OCI-LY1 (cell line): ENCODE results near the gene ZFYVE28.
A peak's percentile ranks its signal among the peaks of the same experiment; 100 is the strongest.

Source experiments
- H2AFZ ChIP-seq: fragments of 200-600 bp; sonication (generic), shearing (Covaris generic); 2 replicates; pipeline ENCODE4 v1.6.0; 2014; ENCODE audit warnings: antibody characterized with exemption, mild to moderate bottlenecking, low read length
- H3F3A ChIP-seq: fragments of 200-600 bp; sonication (generic), shearing (Covaris generic); 2 replicates; pipeline ENCODE4 v1.6.0; 2014; ENCODE audit warnings: mild to moderate bottlenecking, antibody characterized with exemption, low read length, moderate library complexity; ENCODE audit not compliant: insufficient read depth
- H3K27ac ChIP-seq: fragments of 200-600 bp; sonication (generic); 2 replicates; pipeline ENCODE4 v1.5.1; 2014; ENCODE audit warnings: low read length, mixed run types, mild to moderate bottlenecking, low read depth; ENCODE audit not compliant: poor library complexity, severe bottlenecking
- H3K27me3 ChIP-seq: fragments of 200-600 bp; sonication (generic); 2 replicates; pipeline ENCODE4 v1.6.0; 2014; ENCODE audit warnings: antibody characterized with exemption, mild to moderate bottlenecking, low read length, moderate library complexity; ENCODE audit not compliant: insufficient read depth
- H3K36me3 ChIP-seq: fragments of 200-600 bp; sonication (generic); 2 replicates; pipeline ENCODE4 v1.6.1; 2014; ENCODE audit warnings: mild to moderate bottlenecking, antibody characterized with exemption, low read length, moderate library complexity, mixed read lengths; ENCODE audit not compliant: insufficient read depth
- H3K4me1 ChIP-seq: fragments of 200-600 bp; sonication (generic); 2 replicates; pipeline ENCODE4 v1.5.1; 2014; ENCODE audit warnings: mild to moderate bottlenecking, low read length, moderate library complexity; ENCODE audit not compliant: insufficient read depth, severe bottlenecking
- H3K4me2 ChIP-seq: fragments of 200-600 bp; sonication (generic), shearing (Covaris generic); 2 replicates; pipeline ENCODE4 v1.6.1; 2014; ENCODE audit warnings: low read length
- H3K4me3 ChIP-seq: fragments of 200-600 bp; sonication (generic); 2 replicates; pipeline ENCODE4 v1.5.1; 2014; ENCODE audit warnings: low read length, low read depth, mild to moderate bottlenecking, mixed read lengths; ENCODE audit not compliant: poor library complexity, severe bottlenecking
- H3K79me2 ChIP-seq: fragments of 200-600 bp; shearing (Covaris generic); 2 replicates; pipeline ENCODE4 v1.6.1; 2016; ENCODE audit warnings: mixed run types, low read length, mixed read lengths; ENCODE audit not compliant: insufficient read depth
- H3K9ac ChIP-seq: fragments of 200-600 bp; sonication (generic), shearing (Covaris generic); 2 replicates; pipeline ENCODE4 v1.6.1; 2014; ENCODE audit warnings: mild to moderate bottlenecking, low read length, mixed read lengths
- H3K9me2 ChIP-seq: fragments of 200-600 bp; sonication (generic), shearing (Covaris generic); 2 replicates; pipeline ENCODE4 v1.6.1; 2014; ENCODE audit warnings: low read depth, mild to moderate bottlenecking, low read length, mixed read lengths
- H3K9me3 ChIP-seq: fragments of 200-600 bp; shearing (Covaris generic); 2 replicates; pipeline ENCODE4 v1.6.1; 2014; ENCODE audit warnings: low read length, mixed read lengths
- H4K20me1 ChIP-seq: fragments of 200-600 bp; sonication (generic), shearing (Covaris generic); 2 replicates; pipeline ENCODE4 v1.6.0; 2016; ENCODE audit warnings: mild to moderate bottlenecking, low read length; ENCODE audit not compliant: insufficient read depth
- EZH2 ChIP-seq: fragments of 200-600 bp; sonication (generic), shearing (Covaris generic); IDR thresholded peaks from 2 replicates; pipeline ENCODE4 v1.8.0; 2017; ENCODE audit warnings: borderline replicate concordance, mixed run types, mild to moderate bottlenecking, antibody characterized with exemption, low read length, moderate library complexity, mixed read lengths
- TF ChIP-seq, protein P1 (sequence below): fragments of 200-600 bp; sonication (generic), shearing (Covaris generic); IDR thresholded peaks from 2 replicates; pipeline ENCODE4 v1.5.1; 2017; ENCODE audit warnings: mild to moderate bottlenecking, antibody characterized with exemption, low read length, moderate library complexity, mixed read lengths

ZFYVE28 gene

DNA sequence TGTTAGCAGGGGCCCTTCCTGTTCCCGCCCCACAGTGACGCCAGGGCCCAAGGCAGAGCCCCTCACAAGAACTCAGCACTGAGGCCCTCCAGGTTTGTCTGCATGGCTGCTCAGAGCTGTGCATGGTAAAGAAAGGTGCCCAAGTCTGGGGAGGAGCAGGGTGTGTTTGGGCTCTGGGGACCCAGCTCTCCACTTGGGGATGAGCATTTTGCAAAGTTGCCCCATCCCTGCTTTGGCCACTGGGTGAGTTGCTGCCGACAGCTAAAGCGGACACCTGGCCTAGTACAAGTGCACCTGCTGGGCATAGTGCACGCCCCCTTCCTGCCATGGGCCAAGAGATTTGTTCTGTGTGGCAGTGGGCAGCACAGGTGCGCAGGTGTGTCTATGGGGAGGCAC is 154.5 kb downstream of the ZFYVE28 start:
- no peaks in the 10 kb centered on the region for H3K9me2 ChIP-seq
- no peaks in the 10 kb centered on the region for H3F3A ChIP-seq
- no peak overlapping the region for H3K27ac ChIP-seq
- H3K79me2 ChIP-seq: no peaks in the 10 kb centered on the region
- TF ChIP-seq, protein P1, sequence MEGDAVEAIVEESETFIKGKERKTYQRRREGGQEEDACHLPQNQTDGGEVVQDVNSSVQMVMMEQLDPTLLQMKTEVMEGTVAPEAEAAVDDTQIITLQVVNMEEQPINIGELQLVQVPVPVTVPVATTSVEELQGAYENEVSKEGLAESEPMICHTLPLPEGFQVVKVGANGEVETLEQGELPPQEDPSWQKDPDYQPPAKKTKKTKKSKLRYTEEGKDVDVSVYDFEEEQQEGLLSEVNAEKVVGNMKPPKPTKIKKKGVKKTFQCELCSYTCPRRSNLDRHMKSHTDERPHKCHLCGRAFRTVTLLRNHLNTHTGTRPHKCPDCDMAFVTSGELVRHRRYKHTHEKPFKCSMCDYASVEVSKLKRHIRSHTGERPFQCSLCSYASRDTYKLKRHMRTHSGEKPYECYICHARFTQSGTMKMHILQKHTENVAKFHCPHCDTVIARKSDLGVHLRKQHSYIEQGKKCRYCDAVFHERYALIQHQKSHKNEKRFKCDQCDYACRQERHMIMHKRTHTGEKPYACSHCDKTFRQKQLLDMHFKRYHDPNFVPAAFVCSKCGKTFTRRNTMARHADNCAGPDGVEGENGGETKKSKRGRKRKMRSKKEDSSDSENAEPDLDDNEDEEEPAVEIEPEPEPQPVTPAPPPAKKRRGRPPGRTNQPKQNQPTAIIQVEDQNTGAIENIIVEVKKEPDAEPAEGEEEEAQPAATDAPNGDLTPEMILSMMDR: no peak
- TF ChIP-seq EZH2: no peak
- no peak overlapping the region for H3K4me2 ChIP-seq
- no peaks in the 10 kb centered on the region for H3K36me3 ChIP-seq
- no peaks in the 10 kb centered on the region for H3K9me3 ChIP-seq
- H3K4me1 ChIP-seq: peaks cover 29% of the 10 kb centered on the region
- no peak overlapping the region for H3K4me3 ChIP-seq
- H3K9ac ChIP-seq: no peak overlapping the region
- H4K20me1 ChIP-seq: no peaks in the 10 kb centered on the region
- H3K27me3 ChIP-seq: no peaks in the 10 kb centered on the region
- no peak overlapping the region for H2AFZ ChIP-seq

DNA sequence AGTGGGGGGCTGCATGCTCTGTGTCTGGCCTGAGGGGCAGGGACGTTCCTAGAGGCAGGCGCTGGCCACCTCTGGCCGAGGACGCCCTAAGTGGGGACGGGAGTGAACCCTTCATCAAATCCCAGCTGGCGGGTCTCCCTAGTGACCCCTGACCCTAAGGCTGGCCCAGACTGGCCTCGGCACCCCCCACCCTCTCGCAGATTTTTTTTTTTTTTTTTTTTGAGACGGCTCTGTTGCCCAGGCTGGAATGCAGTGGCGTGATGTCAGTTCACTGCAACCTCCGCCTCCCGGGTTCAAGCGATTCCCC is 155.5 kb downstream of the ZFYVE28 start:
- Histone ChIP-seq H3K27me3 (no peaks in the 10 kb centered on the region), H3K9ac (peak overlapping the region; percentile 91), H3K4me1 (peaks cover 29% of the 10 kb centered on the region), H3F3A (no peaks in the 10 kb centered on the region), H2AFZ (no peak overlapping the region), H3K9me2 (no peaks in the 10 kb centered on the region), H3K9me3 (no peaks in the 10 kb centered on the region), H3K36me3 (no peaks in the 10 kb centered on the region), H3K4me3 (peak overlapping the region; percentile 72), H4K20me1 (no peaks in the 10 kb centered on the region), H3K27ac (peak overlapping the region; percentile 51), H3K4me2 (peak overlapping the region; percentile 84), H3K79me2 (no peaks in the 10 kb centered on the region)
- TF ChIP-seq, protein P1: no peak
- no peak for TF ChIP-seq EZH2

DNA sequence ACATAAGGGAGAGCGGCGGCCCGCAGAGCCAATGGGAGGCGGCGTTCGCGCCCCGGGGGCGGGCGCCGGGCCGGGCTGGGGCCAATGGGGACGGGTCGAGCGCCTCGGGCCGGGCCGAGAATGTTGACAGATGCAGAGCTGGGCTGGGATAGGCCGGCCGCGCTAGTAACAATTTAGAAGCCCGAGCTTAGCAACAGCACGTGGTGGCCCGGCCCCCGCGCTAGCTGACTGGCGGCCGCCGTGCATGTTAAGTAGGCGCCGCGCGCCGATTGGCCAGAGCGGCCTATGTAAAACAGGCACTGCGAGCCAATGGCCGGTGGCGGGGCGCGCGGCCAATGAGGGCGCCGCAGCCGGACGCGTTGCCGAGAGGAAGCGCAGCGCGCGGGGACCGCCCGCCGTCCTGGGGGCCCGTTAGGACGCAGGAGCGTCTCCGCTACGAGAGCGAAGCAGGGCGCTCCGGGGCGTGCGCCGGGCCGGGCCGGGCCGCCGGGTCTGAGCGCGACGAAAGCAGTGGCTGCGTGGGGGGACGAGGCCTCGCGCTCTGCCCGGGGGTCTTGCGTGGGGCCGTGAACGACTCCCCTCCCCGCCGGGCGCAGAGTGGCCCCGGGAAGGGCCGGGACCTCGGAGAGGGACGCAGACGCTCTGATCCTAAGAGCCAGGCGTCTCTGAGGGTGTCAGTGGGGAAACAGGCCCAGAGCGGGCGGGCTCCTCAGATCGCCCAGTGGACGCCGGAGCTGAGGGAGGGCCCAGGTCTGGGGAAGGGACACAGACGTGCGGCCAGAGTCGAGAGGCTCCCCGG is 156.1 kb downstream of the ZFYVE28 start:
- H3K27ac ChIP-seq: peak overlapping the region; percentile 51

More for the DNA sequence above, 156.1 kb downstream of the ZFYVE28 start:
- H2AFZ ChIP-seq: no peak overlapping the region
- H3K27me3 ChIP-seq: no peaks in the 10 kb centered on the region
- H3F3A ChIP-seq: no peaks in the 10 kb centered on the region
- H3K4me3 ChIP-seq: peak overlapping the region; percentile 72
- TF ChIP-seq, protein P1: no peak
- no peak for TF ChIP-seq EZH2
- no peaks in the 10 kb centered on the region for H3K9me3 ChIP-seq
- no peaks in the 10 kb centered on the region for H3K79me2 ChIP-seq
- peak overlapping the region; percentile 91 for H3K9ac ChIP-seq
- no peaks in the 10 kb centered on the region for H4K20me1 ChIP-seq
- no peaks in the 10 kb centered on the region for H3K36me3 ChIP-seq
- H3K4me2 ChIP-seq: peak overlapping the region; percentile 84
- no peaks in the 10 kb centered on the region for H3K9me2 ChIP-seq
- peaks cover 29% of the 10 kb centered on the region for H3K4me1 ChIP-seq
